ENCODE measurements around the gene MED13L.
"Not testable (repeated sequence)": the region's sequence is repeated elsewhere in the genome, so short reads cannot be mapped to it uniquely, and the experiment has no call there.

MED13L gene

DNA sequence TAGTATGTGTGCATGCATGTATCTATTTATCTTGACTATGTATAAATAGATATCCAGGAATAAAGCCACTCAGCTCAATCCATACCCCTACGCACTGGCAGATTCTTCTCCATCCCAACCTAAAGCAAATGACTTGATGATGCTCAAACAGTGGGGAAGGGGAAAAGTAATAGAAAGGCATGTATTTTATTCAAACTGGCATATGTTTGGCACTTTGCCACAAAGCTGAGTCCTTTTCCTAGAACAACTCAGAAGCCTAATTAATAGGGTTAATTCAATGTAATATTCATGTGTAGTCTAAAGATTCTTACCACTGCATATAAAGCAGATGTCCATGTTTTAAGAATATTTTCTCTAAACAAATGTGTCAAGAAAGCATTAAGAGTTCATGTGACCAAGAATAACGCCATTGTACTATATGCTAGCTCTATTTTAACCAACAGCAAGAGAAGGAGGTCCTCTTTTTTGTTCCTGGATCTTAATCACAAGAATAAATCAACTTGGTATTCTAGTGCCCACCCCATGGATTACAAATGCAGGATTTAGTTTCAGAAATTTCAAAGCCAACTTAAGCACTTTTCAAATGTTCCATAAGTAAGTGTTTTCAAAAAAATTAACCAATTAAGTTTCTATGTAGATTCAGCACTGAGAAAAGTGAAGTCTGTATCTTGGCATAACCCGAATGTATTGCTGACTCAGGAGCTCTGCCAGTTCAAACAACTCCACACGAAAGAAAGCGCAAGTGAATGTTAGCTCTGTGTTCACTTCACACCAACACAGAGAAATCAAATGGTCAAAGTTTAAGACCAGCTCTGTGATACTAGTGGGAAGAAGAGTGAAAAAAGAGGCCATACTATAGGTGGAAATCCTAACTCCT is 233.6 kb downstream of the MED13L start:
- DNase-seq = no peak

DNA sequence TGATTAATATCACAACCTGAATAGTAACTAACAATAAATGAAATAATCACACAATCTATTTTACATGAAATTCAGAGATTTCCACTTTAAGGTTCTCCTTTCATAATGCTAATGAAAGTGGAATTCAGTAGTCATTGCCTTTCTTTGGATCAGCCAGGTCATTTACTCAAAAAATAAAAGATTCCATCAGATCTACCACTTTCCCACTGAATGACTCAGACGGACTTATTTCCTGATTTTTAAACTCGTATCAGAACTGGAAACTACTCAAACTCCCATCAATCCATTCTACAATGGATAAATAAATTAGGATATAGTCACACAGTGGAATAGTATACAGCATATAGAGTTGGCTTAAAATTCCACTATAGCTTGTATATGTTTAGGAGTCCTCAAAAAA is 237.1 kb downstream of the MED13L start:
- DNase-seq = no peak

DNA sequence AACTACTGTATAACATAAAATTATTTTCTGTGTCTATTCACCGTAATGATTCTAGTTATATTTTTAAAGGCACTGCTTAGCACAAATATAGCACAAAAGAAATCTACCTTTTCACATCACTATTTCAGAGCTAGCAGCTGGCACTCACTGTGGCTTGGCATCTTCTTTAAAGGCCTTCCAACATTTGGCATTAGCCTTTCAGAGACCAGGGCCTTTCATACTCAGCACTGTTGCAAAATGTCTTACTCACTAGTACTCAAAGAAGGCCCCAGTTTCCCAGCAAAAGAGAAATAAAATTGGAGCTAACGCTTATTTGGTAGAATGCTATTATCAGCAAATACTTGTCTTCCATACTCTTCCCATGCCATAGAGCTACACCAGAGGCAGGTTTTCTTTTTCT is 238.4 kb downstream of the MED13L start:
- no peak for DNase-seq

DNA sequence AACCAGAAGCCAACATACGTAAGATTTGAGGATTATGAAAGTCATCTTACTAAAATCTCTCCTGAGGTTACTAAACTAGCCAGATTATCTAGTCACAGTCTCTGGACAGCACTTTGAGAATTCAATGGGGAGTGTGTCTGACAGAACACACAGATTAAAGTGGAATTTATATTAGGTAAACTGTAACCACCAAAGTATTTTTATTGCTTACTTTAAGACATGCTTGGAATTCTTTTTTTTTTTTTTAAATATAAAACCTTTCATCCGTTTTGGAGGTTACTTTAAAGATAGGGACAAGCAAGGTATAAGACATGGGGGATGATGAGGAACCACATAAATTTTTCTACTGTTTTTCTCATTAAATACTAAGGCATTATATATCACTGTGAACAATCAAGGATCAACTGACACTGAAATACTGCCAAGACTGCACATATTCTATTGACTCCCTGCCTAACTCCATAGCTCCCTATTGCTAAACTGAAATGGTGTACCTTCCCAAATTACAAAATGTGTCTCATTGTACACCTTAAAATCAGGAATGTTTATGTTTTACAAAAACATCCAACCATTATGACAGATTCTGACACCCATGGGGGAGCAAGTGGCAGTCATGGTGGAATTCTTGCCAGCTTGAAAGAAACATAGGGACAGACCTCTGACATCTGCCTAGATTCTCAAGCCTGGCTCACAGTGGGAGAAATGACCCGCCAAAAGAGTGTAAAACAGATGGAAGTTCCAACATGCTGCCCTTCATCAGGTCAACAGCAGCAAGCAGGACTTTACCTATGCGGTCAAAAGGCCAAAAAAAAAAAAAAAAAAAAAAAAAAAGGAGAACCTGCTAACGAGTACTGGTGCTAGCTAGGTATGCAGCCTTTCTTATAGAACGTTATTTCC is 239.3 kb downstream of the MED13L start:
- DNase-seq = no peak

- no peak for DNase-seq
These were observed 243.7 kb downstream of the MED13L start for GRCh38 chr12:116033765-116034164.

DNA sequence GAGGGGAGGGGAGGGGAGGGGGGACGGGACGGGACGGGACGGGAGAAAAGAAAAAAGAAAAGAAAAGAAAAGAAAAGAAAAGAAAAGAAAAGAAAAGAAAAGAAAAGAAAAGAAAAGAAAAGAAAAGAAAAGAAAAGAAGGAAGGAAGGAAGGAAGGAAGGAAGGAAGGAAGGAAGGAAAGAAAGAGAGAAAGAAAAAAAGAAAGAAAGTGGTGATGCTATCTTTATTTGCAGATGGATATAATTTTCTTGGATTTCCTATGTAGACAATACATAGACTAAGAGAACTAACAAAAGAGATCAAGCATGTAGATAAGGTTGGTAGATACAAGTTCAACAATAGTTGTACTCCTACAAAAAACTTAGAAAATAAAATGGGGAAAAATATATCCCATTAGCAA is 245.9 kb downstream of the MED13L start:
- not testable (repeated sequence) for DNase-seq

DNA sequence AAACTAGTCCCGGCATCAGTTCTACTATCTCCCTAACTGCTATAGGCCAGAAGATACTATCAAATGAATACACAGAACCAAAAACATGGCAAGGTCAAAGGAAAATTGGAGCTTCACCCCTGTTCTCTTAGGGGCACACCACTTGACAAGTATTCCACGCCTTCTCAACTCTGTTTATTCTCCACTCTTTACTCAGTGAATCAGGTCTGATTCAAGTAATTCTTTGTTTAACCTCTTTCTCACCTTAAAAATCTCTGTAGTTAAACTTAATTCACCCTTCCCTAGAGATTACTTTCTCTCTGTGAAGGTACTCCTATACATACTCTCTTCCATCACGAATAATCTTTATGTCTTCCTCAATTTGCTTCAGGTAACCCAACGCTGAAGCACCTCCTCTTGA is 248.9 kb downstream of the MED13L start:
- no peak for DNase-seq

GRCh38 chr12:116027551-116027821 is 250.0 kb downstream of the MED13L start:
- DNase-seq = no peak

- DNase-seq = no peak
These were observed 250.5 kb downstream of the MED13L start for GRCh38 chr12:116026768-116027550.

DNA sequence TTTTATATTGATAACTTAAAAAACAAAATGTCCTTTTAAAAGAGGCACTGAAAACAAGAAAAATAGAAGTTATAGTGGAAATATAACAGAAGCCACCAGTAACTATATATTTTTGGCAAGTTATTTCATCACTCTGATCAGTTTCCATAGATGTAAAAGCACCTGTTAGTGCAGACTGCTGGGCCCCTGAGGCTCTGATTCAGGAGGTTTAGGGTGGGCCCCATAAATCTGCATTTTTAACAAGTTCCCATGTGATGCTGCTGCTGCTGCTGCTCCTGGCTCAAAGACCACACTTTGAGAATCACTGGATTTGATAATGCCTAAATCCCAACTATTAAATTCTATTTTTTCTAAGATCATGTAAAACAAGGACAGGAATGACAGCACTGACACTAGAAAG is 251.1 kb downstream of the MED13L start:
- DNase-seq = no peak

- DNase-seq = no peak
These were observed 252.7 kb downstream of the MED13L start for GRCh38 chr12:116024769-116025168.

GRCh38 chr12:116019415-116019814 is 258.1 kb downstream of the MED13L start:
- no peak for DNase-seq

- no peak for DNase-seq
These were observed 259.2 kb downstream of the MED13L start for GRCh38 chr12:116018282-116018681.

DNA sequence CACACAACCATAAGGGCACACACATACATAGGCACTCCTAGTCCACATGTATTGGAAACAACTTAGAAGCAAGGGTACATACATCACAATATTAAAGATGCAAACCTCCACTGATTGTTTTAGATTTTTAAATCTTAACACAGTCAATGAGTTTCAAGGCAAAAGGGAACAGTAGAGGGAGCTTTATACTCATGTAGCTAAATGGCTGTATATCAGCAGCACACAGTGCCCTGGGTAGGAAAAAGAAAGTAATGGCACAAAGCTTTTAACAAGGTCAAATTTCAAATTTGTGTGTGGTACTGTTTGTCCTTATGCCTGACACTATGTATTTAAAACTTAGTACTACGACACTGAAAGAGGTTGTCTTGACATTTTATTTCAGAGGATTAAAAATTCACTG is 262.0 kb downstream of the MED13L start:
- DNase-seq = peak; percentile 36

DNA sequence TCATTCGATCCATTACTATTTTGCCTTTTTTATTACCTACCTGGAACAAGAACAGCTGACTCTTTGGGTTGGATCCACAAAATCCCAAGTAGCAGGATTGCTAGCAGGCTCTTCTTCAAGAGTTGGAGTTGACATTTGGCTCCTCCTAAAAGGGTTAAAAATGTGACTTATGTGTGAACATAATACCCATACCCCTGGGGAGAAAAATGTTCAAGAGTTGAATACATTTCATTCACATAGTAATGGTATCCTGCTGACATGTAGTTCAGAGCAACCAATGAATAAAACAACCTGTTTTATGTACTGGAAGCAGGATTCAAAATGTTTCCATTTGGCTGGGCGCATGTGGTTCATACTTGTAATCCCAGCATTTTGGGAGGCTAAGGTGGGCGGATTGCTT is 264.7 kb downstream of the MED13L start:
- no peak for DNase-seq

- no peak for DNase-seq
These were observed 266.3 kb downstream of the MED13L start for GRCh38 chr12:116011217-116011616.

DNA sequence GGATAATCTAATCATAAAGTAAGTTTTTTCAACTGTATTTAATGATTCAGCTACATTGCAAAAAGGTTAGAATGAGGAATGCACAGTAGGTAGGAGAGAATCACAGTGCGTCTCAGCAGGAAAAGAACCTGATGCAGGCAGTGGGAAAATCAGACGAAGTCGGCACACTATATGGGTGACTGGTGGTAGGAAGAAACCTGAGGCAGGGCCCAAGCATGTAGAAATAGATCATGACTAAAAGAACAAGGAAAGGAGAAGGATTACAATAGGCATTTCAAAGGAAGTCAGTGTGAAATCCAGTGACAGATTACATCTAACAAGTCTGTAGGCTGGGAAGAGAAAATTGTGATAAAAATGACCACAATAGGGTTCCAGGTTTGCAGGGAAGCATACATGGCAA is 267.0 kb downstream of the MED13L start:
- no peak for DNase-seq

GRCh38 chr12:116009805-116010204 is 267.7 kb downstream of the MED13L start:
- no peak for DNase-seq

DNA sequence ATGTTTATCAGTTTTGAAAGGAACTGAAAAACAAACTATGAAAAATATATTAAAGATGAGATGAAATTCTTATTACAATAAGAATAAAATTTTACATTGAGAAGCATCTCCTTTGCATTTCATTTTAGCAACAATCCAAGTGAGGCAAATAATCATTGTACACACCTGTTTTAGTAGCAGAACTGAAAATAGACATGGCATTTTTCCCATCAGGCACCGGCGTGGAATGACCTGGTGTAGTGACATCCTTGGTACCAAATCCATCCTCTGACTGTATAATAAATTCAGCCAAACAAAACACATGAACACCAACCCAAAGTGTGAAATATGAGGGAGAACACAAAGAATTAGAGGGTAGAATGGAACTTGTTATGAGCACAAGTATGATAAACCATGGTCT is 271.4 kb downstream of the MED13L start:
- no peak for DNase-seq

- no peak for DNase-seq
These were observed 274.5 kb downstream of the MED13L start for GRCh38 chr12:116002890-116003536.

GRCh38 chr12:116000252-116000651 is 277.2 kb downstream of the MED13L start:
- no peak for DNase-seq

DNA sequence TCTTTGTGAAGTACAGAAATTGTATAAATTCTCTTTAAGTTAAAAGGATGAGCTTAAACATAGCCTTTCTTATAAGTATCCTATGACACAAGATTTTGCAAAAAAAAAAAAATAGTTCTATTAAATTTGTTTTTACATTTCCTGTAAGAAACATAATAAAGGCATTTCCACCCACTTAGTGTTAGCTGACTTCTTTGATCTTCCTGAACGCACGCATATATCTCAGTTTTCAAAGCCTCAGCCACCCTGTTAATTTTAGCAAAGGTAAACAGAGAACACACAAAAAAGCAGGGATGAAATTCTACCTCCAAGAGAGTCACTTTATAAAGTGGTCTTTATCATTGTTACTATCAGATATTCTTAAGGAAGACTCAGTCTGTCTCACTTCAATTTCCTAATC is 277.9 kb downstream of the MED13L start:
- DNase-seq = no peak
